Activated CD8-positive, alpha-beta memory T cell treated with anti-CD3 and anti-CD28 coated beads for 24 hours (primary cell): ENCODE data around the gene SLC51A.
"Not testable (repeated sequence)": the region's sequence is repeated elsewhere in the genome, so short reads cannot be mapped to it uniquely, and the experiment has no call there.

Experiments
- DNase-seq: peaks from one replicate; pipeline ENCODE4 v3.0.0-alpha.2; 2020

SLC51A gene

DNA sequence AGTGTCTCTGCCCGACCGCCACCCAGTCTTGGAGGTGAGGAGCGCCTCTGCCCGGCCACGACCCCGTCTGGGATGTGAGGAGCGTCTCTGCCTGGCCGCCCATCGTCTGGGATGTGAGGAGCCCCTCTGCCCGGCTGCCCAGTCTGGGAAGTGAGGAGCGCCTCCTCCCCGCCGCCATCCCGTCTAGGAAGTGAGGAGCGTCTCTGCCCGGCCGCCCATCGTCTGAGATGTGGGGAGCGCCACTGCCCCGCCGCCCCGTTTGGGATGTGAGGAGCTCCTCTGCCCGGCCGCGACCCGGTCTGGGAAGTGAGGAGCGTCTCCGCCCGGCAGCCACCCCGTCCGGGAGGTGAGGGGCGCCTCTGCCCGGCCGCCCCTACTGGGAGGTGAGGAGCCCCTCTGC is 27.8 kb downstream of the SLC51A start:
- DNase-seq = not testable (repeated sequence)

GRCh38 chr3:196246612-196247308 is 30.4 kb downstream of the SLC51A start:
- no peak for DNase-seq

DNA sequence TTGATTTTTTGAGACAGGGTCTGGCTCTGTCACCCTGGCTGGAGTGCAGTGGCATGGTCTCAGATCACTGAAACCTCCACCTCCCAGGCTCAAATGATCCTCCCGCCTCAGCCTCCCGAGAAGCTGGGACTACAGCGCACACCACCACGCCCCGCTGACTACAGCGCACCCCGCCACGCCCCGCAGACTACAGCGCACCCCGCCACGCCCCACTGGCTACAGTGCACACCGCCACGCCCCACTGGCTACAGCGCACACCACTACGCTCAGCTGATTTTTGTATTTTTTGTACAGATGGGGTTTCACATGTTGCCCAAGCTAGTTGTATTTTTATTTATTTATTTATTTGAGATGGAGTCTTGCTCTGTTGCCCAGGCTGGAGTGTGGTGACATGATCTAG is 35.6 kb downstream of the SLC51A start:
- no peak for DNase-seq

GRCh38 chr3:196254376-196255283 is 38.3 kb downstream of the SLC51A start:
- no peak for DNase-seq

GRCh38 chr3:196255776-196256175 is 39.4 kb downstream of the SLC51A start:
- DNase-seq = no peak

DNA sequence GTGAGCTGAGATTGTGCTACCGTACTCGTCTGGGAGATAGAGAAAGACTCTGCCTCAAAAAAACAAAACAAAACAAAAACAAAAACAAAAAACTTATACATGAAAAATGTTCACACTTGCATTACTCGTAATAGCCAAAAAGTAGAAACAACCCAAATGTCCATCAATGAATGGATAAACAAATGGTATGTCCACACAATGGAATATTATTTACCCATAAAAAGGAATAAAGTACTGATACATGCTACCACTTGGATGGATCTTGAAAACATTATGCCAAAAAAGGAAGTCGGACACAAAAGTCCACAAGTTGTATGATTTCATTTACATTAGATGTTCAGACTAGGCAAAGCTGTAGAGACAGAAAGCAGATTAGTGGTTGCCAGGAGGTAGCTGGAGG is 44.5 kb downstream of the SLC51A start:
- no peak for DNase-seq

GRCh38 chr3:196263819-196264218 is 47.5 kb downstream of the SLC51A start:
- no peak for DNase-seq

DNA sequence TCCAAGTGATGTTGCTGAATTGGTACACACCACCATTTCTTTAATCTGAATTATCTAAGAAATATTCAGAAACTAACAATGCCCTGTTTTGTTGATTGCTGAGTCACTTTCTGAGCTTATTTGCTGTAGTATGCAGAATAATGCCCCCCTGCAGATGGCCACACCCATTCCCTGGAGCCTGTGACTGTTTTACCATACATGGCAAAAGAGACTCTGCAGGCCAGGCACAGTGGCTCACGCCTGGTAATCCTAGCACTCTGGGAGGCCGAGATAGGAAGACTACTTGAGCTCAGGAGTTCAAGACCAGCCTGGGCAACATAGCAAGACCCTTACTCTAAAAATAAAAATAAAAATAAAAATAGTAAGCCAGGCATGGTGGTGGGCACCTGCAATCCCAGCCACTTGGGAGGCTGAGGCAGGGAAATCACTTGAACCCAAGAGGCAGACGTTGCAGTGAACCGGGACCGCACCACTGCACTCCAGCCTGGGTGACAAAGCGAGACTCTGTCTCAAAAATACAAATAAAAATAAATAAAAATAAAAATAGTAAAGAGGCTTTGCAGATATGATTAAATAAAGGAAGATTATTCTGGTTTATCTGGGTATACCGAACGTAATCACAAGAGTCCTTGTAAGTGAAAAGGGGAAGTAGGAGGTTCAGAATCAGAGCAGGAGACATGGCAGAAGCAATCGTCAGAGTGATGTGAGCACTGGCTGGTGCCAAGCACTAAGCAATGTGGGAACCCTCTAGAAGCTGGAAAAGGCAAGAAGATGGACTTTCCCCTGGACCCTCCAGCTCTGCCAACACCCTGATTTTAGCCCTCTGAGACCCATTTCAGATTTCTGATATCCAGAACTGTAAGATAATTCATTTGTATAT is 52.2 kb downstream of the SLC51A start:
- DNase-seq = no peak

DNA sequence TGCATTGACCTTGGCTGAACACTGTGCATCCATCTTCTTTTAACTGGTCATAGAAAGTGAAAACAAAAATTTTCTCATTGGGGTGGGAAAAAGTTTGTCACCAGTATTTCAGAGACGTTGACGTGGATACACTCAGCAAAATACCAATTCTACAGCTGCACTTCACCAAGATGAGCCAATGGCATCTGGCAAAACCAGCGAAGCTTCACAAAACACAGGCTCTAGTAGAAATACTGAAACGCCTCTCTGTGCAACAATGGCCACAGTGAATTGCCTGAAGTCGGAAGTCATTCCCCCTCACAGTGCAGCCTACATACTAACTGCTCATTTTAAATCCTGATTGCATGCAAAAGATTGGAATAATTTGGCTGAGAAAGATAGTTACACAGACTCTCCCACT is 54.2 kb downstream of the SLC51A start:
- DNase-seq = no peak

GRCh38 chr3:196272826-196273225 is 56.5 kb downstream of the SLC51A start:
- no peak for DNase-seq

- DNase-seq = no peak
Measured at GRCh38 chr3:196273655-196274054, 57.3 kb downstream of the SLC51A start.

DNA sequence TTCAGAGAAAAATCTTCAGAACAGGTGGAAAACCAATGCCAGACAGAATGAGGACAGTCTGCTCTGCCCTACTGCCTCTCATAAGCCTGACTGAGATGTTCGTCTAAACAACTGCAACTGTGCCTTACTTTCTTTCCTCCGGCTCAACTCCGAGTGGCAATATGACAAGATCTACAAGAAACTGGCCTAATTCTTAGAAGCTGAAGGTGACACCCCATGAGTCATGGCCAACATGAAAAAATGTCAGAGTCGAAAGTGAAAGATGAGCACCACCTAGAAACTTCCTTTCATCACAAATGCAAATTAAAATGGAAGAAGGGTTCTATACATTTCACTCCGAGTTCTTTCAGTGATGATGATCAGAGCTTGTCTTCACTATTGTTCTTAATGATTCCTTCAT is 58.3 kb downstream of the SLC51A start:
- peak; percentile 70 for DNase-seq

GRCh38 chr3:196275126-196275525 is 58.8 kb downstream of the SLC51A start:
- DNase-seq = no peak

DNA sequence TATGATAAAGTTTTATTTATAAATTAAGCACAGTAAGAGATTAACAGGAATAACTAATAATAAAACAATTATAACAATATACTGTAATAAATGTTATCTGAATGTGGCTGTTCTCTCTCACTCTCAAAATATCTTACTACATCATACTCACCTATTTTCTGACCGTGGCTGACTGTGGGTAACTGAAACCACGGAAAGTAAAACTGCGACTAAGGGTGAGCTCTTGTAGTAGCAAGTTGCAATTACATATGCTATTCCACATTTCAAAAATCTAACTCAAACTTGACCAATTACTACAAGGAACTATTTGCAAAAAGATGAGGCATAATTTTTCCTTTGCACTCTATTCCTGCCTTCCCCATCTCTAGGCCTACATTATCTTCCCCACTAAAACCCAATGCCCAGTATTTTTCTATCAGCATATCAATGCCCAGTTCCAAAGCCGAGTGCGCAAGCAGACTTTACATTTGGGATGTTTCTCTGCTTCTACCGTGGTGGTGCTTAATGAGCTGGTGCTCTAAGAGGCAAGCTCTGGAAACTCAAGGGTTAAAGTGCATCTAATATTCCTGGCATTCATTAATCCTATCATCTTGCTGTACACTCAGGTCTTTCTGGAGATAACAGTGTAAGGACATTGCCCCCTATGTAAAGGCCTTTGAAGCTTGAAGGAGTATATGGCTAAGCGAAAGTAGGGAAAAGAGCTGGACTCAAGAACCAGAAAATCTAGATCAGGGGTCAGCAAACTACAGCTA is 64.5 kb downstream of the SLC51A start:
- no peak for DNase-seq

GRCh38 chr3:196281962-196282361 is 65.6 kb downstream of the SLC51A start:
- DNase-seq = no peak
